Naive thymus-derived CD8-positive, alpha-beta T cell (primary cell): Measurements from ENCODE around the gene LRRC4C. TPM values are rescaled to one million over a fixed set of nuclear protein-coding genes. Genes with fewer than 3 reads are reported as not detected.

Source experiments
- ATAC-seq, 2 donors: fragments of 150-1000 bp; cut with Tn5 transposase in 1 of 2; sonication (Bioruptor Pico), chemical (Tn5 transposase) in 1 of 2; 1 replicate in 1 of 2; 2 replicates in 1 of 2; pipeline ENCODE4 v1.10.0; 2021; ENCODE audit warnings: mild to moderate bottlenecking in 2 of 2, moderate library complexity in 2 of 2
- POLR2A ChIA-PET: fragments of 350-600 bp; sonication (Branson Sonifier 250); formaldehyde crosslinking; loops from one replicate; lab custom pipeline; 2021; ENCODE audit warnings: antibody characterized with exemption; lab: Charles Lee
- DNase-seq, 10 donors: peaks; one replicate each; pipeline versions ENCODE4 v3.0.0 to v3.0.0-alpha.2; 2020 to 2022
- H3K27ac Mint-ChIP-seq, 10 donors: one replicate each; pipeline ENCODE4 v1.8.0; 2020 to 2022; ENCODE audit warnings: mild to moderate bottlenecking in 10 of 10, mixed read lengths in 10 of 10, moderate library complexity in 4 of 10, inconsistent platforms in 1 of 10
- H3K27me3 Mint-ChIP-seq, 5 donors: one replicate each; pipeline ENCODE4 v1.8.0; 2021 to 2022; ENCODE audit warnings: mixed read lengths in 5 of 5
- H3K36me3 Mint-ChIP-seq, 3 donors: one replicate each; pipeline ENCODE4 v1.8.0; 2020 to 2022; ENCODE audit warnings: mixed read lengths in 3 of 3, mild to moderate bottlenecking in 2 of 3, inconsistent platforms in 1 of 3
- H3K4me1 Mint-ChIP-seq, 4 donors: one replicate each; pipeline ENCODE4 v1.8.0; 2021 to 2022; ENCODE audit warnings: mixed read lengths in 4 of 4
- H3K4me3 Mint-ChIP-seq, 10 donors: one replicate each; pipeline ENCODE4 v1.8.0; 2020 to 2022; ENCODE audit warnings: mild to moderate bottlenecking in 10 of 10, mixed read lengths in 10 of 10, moderate library complexity in 6 of 10, inconsistent platforms in 1 of 10
- H3K9me3 Mint-ChIP-seq, 9 donors: one replicate each; pipeline ENCODE4 v1.8.0; 2020 to 2022; ENCODE audit warnings: mixed read lengths in 9 of 9, mild to moderate bottlenecking in 3 of 9, inconsistent platforms in 1 of 9, moderate library complexity in 1 of 9
- polyA plus RNA-seq, 3 donors: library from polyadenylated mRNA; unstranded; fragments of 300-500 nt; fragmentation: Illumina TruSeq; gene quantifications; one replicate each; pipeline ENCODE4 v1.2.3, GENCODE V29; 2021
- total RNA-seq, 8 experiments: library from RNA in 2 of 8; stranded (reverse) in 2 of 8; gene quantifications; one replicate each; pipeline ENCODE4 v1.2.3 and lab custom pipeline; 2021 to 2026

The LRRC4C gene
- total and polyA plus RNA-seq, 5 experiments from 2014 or later = not detected

- DNase-seq (peak in 3 of 10 donors; percentile 2 to 9 (median 3)), ATAC-seq (no peak)
- Mint-ChIP-seq H3K9me3 (peaks cover 0 to 11% (median 6%) of the 10 kb centered on the region in 9 donors), H3K4me1 (peaks cover 2 to 11% (median 10%) of the 10 kb centered on the region in 4 donors), H3K27ac (peak overlapping the region in 3 of 10 donors; percentile 22 to 84 (median 67)), H3K4me3 (peak overlapping the region; percentile 8 to 84 (median 66)), H3K36me3 (peaks cover 0 to 4% (median 2%) of the 10 kb centered on the region in 3 donors), H3K27me3 (peaks cover 11 to 28% (median 20%) of the 10 kb centered on the region in 5 donors)
- POLR2A ChIA-PET = no interaction called here
These were observed 1165.7 kb downstream of the LRRC4C start for GRCh38 chr11:40293655-40294348.

GRCh38 chr11:40292721-40293508 lies 1166.5 kb downstream of the LRRC4C start:
- no peak for DNase-seq
- peaks cover 11 to 28% (median 20%) of the 10 kb centered on the region in 5 donors for H3K27me3 Mint-ChIP-seq
- no peak for ATAC-seq
- H3K27ac Mint-ChIP-seq = peak overlapping the region in 1 of 10 donors; percentile 73
- peaks cover 0 to 4% (median 2%) of the 10 kb centered on the region in 3 donors for H3K36me3 Mint-ChIP-seq
- H3K4me1 Mint-ChIP-seq = peaks cover 2 to 11% (median 10%) of the 10 kb centered on the region in 4 donors
- peak overlapping the region in 4 of 10 donors; percentile 24 to 66 (median 36) for H3K4me3 Mint-ChIP-seq
- POLR2A ChIA-PET = no interaction called here
- H3K9me3 Mint-ChIP-seq = peaks cover 0 to 11% (median 3%) of the 10 kb centered on the region in 9 donors

GRCh38 chr11:40291741-40292140 lies 1167.7 kb downstream of the LRRC4C start:
- Mint-ChIP-seq H3K9me3 (peaks cover 0 to 11% (median 0%) of the 10 kb centered on the region in 9 donors), H3K4me1 (peaks cover 2 to 11% (median 10%) of the 10 kb centered on the region in 4 donors), H3K27me3 (peaks cover 11 to 28% (median 20%) of the 10 kb centered on the region in 5 donors), H3K4me3 (no peak overlapping the region), H3K36me3 (peaks cover 0 to 4% (median 2%) of the 10 kb centered on the region in 3 donors), H3K27ac (no peak overlapping the region)
- POLR2A ChIA-PET = no interaction called here
- ATAC-seq (no peak), DNase-seq (no peak)

GRCh38 chr11:40291329-40291728 lies 1168.1 kb downstream of the LRRC4C start:
- ATAC-seq = no peak
- Mint-ChIP-seq H3K9me3 (peaks cover 0 to 11% (median 0%) of the 10 kb centered on the region in 9 donors), H3K27me3 (peaks cover 11 to 28% (median 20%) of the 10 kb centered on the region in 5 donors), H3K4me1 (peaks cover 2 to 11% (median 10%) of the 10 kb centered on the region in 4 donors), H3K36me3 (peaks cover 0 to 4% (median 2%) of the 10 kb centered on the region in 3 donors), H3K4me3 (no peak overlapping the region), H3K27ac (no peak overlapping the region)
- POLR2A ChIA-PET = no interaction called here
- no peak for DNase-seq

GRCh38 chr11:40290171-40290631 lies 1169.3 kb downstream of the LRRC4C start:
- Mint-ChIP-seq H3K4me1 (peaks cover 2 to 11% (median 10%) of the 10 kb centered on the region in 4 donors), H3K36me3 (peaks cover 0 to 4% (median 2%) of the 10 kb centered on the region in 3 donors), H3K27me3 (peaks cover 9 to 28% (median 20%) of the 10 kb centered on the region in 5 donors), H3K4me3 (no peak overlapping the region), H3K27ac (no peak overlapping the region), H3K9me3 (peaks cover 0 to 11% (median under 1%) of the 10 kb centered on the region in 9 donors)
- POLR2A ChIA-PET = no interaction called here
- no peak for DNase-seq
- no peak for ATAC-seq

- DNase-seq (no peak), ATAC-seq (no peak)
- Mint-ChIP-seq H3K27ac (no peak overlapping the region), H3K4me3 (no peak overlapping the region), H3K27me3 (peaks cover 9 to 27% (median 20%) of the 10 kb centered on the region in 5 donors), H3K36me3 (peaks cover 0 to 4% (median 2%) of the 10 kb centered on the region in 3 donors), H3K4me1 (peaks cover 2 to 11% (median 10%) of the 10 kb centered on the region in 4 donors), H3K9me3 (peaks cover 0 to 10% (median 6%) of the 10 kb centered on the region in 9 donors)
- POLR2A ChIA-PET = no interaction called here
These were observed 1170.1 kb downstream of the LRRC4C start for GRCh38 chr11:40289370-40289769.

- H3K4me3 Mint-ChIP-seq = no peak overlapping the region
- H3K27me3 Mint-ChIP-seq = peaks cover 3 to 16% (median 12%) of the 10 kb centered on the region in 5 donors
- ATAC-seq = no peak
- DNase-seq = no peak
- no peaks in the 10 kb centered on the region for H3K36me3 Mint-ChIP-seq
- peaks cover 0 to 16% (median 4%) of the 10 kb centered on the region in 9 donors for H3K9me3 Mint-ChIP-seq
- no peak overlapping the region for H3K27ac Mint-ChIP-seq
- H3K4me1 Mint-ChIP-seq = peaks cover 0 to 4% (median 2%) of the 10 kb centered on the region in 4 donors
- POLR2A ChIA-PET = no interaction called here
These were observed 1171.3 kb downstream of the LRRC4C start for GRCh38 chr11:40287916-40288803.

- no peak overlapping the region for H3K4me3 Mint-ChIP-seq
- H3K27me3 Mint-ChIP-seq = peaks cover 0 to 4% (median 0%) of the 10 kb centered on the region in 5 donors
- DNase-seq = no peak
- H3K4me1 Mint-ChIP-seq = no peaks in the 10 kb centered on the region
- peaks cover 0 to 16% (median 3%) of the 10 kb centered on the region in 9 donors for H3K9me3 Mint-ChIP-seq
- POLR2A ChIA-PET = no interaction called here
- H3K27ac Mint-ChIP-seq = no peak overlapping the region
- no peak for ATAC-seq
- H3K36me3 Mint-ChIP-seq = no peaks in the 10 kb centered on the region
These were observed 1173.3 kb downstream of the LRRC4C start for GRCh38 chr11:40286137-40286536.

- Mint-ChIP-seq H3K4me3 (no peak overlapping the region), H3K36me3 (no peaks in the 10 kb centered on the region), H3K4me1 (no peaks in the 10 kb centered on the region), H3K9me3 (peaks cover 0 to 16% (median 3%) of the 10 kb centered on the region in 9 donors), H3K27me3 (peaks cover 0 to 1% (median 0%) of the 10 kb centered on the region in 5 donors), H3K27ac (no peak overlapping the region)
- DNase-seq = no peak
- no peak for ATAC-seq
- POLR2A ChIA-PET = no interaction called here
These were observed 1173.9 kb downstream of the LRRC4C start for GRCh38 chr11:40285558-40285957.

- DNase-seq (no peak), ATAC-seq (no peak)
- peaks cover 0 to 24% (median 6%) of the 10 kb centered on the region in 9 donors for H3K9me3 Mint-ChIP-seq
- H3K27ac Mint-ChIP-seq = no peak overlapping the region
- POLR2A ChIA-PET = no interaction called here
- H3K4me1 Mint-ChIP-seq = no peaks in the 10 kb centered on the region
- no peak overlapping the region for H3K4me3 Mint-ChIP-seq
- no peaks in the 10 kb centered on the region for H3K36me3 Mint-ChIP-seq
- H3K27me3 Mint-ChIP-seq = no peaks in the 10 kb centered on the region
These were observed 1178.3 kb downstream of the LRRC4C start for GRCh38 chr11:40281052-40281580.

- no peak overlapping the region for H3K27ac Mint-ChIP-seq
- H3K4me1 Mint-ChIP-seq = no peaks in the 10 kb centered on the region
- H3K9me3 Mint-ChIP-seq = peaks cover 0 to 32% (median 6%) of the 10 kb centered on the region in 9 donors
- POLR2A ChIA-PET = no interaction called here
- ATAC-seq (no peak), DNase-seq (no peak)
- H3K36me3 Mint-ChIP-seq = no peaks in the 10 kb centered on the region
- H3K4me3 Mint-ChIP-seq = no peak overlapping the region
- no peaks in the 10 kb centered on the region for H3K27me3 Mint-ChIP-seq
These were observed 1179.0 kb downstream of the LRRC4C start for GRCh38 chr11:40280159-40281051.
